NCI-H2196 (cell line): ENCODE data around the gene RBBP8NL.

Experiments used
- DNase-seq: peaks from one replicate; lab custom pipeline; 2025; ENCODE audit not compliant: unreplicated experiment; lab: John Stamatoyannopoulos, UW

RBBP8NL gene

DNA sequence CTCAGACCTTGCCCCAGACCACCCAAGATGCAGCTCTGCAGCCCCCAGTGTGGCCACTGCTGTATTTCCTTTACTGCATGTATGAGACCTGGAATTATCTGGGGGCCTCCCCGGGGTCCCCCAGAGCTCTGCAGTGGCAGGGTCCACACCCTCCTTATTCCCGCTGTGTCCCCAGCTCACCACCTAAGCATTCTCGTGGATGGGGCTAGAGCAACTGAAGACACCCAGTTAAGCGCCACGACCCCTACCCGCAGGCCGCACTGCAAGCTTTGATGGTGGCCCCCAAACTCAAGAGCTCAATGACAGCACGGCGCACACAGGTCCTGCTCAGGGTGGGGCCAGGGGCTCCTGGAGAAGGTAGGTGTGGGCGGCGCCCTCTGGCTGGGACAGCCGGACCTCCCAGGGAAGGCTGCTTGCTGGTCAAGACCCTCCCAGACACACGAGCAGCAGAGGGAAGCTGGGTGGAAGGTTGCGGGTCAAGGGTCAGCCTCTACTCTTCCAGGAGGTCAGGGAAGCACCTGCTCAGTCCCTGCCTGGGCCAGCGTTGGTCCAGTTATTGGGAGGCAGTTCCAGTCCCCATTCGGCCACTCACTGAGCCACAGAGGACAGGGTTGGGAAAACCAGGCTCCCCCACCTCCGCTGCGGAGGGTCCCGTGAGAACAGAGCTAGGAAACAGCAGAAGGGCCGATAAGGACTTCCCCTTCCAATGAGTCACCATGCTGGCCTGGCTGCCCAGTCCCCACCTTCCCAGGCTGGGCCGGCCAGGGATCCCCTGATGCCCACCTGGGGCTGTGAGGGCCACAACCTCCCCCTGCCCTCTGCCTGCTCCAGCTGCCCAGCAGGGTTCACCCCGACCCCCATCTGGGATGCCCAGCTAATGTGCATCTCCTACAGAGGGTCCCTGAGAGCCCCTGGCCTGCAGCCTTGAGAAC lies 63.2 kb downstream of the RBBP8NL start:
- no peak for DNase-seq

DNA sequence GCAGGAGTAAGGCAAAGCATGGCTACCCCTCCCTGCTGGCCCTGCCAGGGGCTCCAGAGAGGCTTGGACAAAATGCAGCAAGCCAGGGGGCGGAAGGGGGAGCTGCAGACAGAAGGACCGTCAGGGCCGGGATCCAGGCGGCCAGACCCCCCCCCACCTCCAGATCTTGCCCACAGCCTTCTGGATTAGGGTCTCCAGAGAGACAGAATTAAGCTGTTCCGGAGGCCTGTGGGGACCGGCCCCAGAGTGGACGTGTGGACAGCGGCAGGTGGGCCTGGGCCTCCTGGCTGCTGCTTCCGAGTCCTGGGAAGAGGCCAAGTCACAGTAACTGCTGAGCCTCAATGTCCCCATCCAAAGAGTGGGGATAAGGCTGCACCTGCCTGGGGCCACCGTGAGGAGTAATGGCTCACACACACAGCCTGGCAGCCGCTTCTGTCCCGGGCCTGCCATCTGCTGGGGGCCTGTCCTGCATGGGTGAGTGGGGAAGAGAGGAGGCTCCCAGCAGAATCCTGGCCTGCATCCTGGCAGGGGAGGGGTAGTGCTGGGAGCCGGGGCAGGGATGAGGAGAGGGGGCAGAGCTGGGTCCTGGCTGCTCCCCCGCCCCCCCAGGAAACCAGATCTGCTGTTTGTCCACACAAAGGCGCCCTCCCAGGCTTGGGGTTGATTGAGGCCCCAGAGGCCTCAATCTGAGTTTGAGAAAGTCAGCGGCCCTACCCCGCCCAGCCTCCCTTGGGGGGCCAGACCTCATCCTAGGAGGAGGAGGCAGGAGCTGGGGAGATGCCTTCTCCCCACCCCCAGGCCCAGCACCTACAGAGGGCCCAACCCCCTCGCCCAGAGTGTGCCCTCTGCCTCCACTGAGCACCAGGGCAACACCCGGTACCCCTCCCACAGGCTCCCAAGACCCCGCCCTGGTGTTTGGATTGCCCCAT lies 64.1 kb downstream of the RBBP8NL start:
- DNase-seq, result no peak

DNA sequence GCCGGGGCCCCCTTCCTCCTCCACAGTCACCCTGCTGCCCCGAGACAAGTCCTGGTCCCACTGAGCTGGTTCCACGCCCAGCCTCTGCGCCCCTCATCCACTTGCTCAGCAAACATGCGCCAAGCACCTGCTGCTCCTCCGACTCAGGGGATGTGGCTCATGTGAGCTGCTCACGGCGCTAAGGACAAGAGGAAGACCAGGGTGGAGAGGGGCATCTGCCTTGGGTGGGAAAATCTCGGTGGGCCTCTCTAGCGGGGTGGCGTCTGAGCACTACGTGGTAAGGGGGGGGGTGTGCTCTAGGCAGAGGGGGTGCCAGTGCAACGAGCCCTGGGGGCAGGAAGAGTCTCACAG lies 64.8 kb downstream of the RBBP8NL start:
- no peak for DNase-seq

DNA sequence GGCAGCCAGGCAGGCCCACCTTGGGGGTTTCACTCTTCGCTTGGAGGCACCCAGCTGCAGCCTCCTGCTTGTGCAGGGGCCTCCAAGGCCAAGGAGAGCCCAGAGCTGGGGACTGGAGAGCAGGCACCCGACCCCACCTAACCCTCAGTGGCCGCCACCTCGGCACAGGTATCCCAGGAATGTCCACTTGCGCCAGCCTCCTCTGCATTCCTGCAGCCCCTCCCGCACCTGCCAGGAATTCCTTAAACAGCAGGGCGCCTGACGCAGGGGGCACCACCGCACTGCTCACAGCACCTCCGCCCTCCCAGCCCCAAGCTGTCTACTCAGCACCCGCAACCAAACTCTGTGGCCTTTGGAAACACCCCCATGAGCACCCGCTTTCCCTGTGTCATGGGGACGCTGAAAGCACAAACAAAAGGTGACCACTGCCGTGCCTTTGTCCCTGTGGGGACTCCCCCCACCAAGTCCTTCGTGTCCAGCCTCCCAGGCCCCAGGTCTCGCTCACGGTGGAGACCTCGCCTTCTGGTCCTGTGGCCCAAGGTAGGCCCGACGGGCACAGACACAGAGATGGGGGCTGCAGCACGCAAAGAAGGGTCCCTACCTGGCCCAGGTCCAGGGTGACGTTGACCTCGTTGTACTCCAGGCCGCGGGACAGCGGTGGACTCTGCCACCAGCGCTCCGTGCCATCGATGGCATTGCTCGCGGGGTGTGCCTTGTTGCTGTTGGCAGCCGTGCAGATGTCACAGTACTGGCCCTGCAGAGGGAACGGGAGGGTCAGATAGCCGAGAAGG lies 65.3 kb downstream of the RBBP8NL start:
- DNase-seq, result no peak

DNA sequence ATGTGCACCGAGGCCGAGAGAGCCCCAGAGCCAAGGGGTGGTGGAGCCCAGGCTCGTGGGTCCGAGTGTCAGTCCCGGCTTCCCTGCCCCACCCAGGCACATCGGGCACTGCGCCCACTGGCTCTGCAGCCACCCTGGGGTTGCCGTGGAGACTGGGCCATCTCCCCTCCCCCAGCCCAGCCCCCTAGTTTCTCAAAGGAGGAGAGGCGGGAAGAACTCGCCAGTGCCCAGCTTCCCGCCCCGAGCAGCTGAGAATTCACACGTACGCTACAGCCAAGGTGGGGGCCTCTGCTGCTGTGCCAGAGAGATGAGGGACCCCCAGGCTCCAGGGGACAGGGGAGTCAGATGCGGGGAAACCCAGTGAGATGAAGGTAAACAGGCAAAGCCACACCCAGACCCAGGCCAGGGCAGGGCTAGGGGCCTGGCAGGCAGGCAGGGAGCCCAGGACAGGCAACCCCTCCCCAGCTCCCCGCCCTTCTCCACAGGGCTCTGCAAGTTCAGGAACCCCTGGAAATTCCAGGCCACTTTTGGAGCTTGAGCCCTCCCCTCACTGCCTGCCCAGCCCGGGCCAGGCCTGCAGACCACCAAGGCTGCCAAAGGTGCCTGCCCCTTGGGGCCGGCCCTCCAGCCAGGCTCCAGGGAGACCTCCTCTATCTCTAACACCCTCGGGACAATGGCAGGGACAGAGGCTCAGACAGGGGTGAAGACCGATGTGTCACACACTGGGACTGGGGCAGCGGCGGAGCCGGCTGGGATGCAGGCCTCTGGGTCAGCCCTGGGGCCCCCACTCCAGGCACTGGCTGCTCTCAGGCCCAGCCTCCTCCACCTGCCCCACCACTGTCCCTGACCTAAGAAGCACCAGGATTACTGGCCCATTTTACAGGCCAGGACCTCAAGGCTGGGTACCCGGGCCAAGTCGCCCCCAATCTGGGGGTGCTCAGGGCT lies 66.2 kb downstream of the RBBP8NL start:
- DNase-seq, result no peak
